Activated naive CD8-positive, alpha-beta T cell treated with anti-CD3 and anti-CD28 coated beads, Interleukin-2, amount 10 ng/mL, durations not matched to agents 7 days and 5 days (primary cell): ENCODE results near the gene SLC24A5. TPM values are rescaled to one million over a fixed set of nuclear protein-coding genes. Genes with fewer than 3 reads are reported as not detected.

Source experiments
- ATAC-seq: fragments of 150-1000 bp; cut with Tn5 transposase; one replicate; pipeline ENCODE4 v1.10.0; 2021; ENCODE audit warnings: low read depth, moderate library complexity
- POLR2A ChIA-PET: fragments of 350-600 bp; sonication (Branson Sonifier 250); formaldehyde crosslinking; loops from one replicate; lab custom pipeline; 2021; ENCODE audit warnings: antibody characterized with exemption; lab: Charles Lee
- DNase-seq: peaks from one replicate; pipeline ENCODE4 v3.0.0; 2021
- H3K27ac Mint-ChIP-seq: one replicate; pipeline ENCODE4 v1.8.0; 2022; ENCODE audit warnings: mild to moderate bottlenecking, mixed read lengths
- H3K27me3 Mint-ChIP-seq: one replicate; pipeline ENCODE4 v1.8.0; 2022; ENCODE audit warnings: mild to moderate bottlenecking, moderate library complexity, mixed read lengths
- H3K36me3 Mint-ChIP-seq: one replicate; pipeline ENCODE4 v1.8.0; 2021; ENCODE audit warnings: mild to moderate bottlenecking, mixed read lengths
- H3K4me1 Mint-ChIP-seq: one replicate; pipeline ENCODE4 v1.8.0; 2021; ENCODE audit warnings: mixed read lengths
- H3K4me3 Mint-ChIP-seq: one replicate; pipeline ENCODE4 v1.8.0; 2022; ENCODE audit warnings: mild to moderate bottlenecking, moderate library complexity, mixed read lengths
- H3K9me3 Mint-ChIP-seq: one replicate; pipeline ENCODE4 v1.8.0; 2021; ENCODE audit warnings: mixed read lengths
- total RNA-seq, 2 experiments: library from RNA; stranded (reverse); gene quantifications; one replicate each; pipeline ENCODE4 v1.2.3, GENCODE V29; 2021

The SLC24A5 gene
- total RNA-seq, 2 experiments from 2014 or later: not detected

- Mint-ChIP-seq H3K4me3 (no peak overlapping the region), H3K27ac (no peak overlapping the region), H3K36me3 (no peaks in the 10 kb centered on the region), H3K4me1 (no peaks in the 10 kb centered on the region), H3K9me3 (peaks cover 4% of the 10 kb centered on the region), H3K27me3 (peaks cover 8% of the 10 kb centered on the region)
- ATAC-seq (no peak), DNase-seq (no peak)
- POLR2A ChIA-PET: no interaction called here
Observed at GRCh38 chr15:48096355-48096786, 24.4 kb upstream of the SLC24A5 start.

- Mint-ChIP-seq H3K9me3 (peaks cover 4% of the 10 kb centered on the region), H3K4me1 (no peaks in the 10 kb centered on the region), H3K27ac (no peak overlapping the region), H3K27me3 (peaks cover 8% of the 10 kb centered on the region), H3K36me3 (no peaks in the 10 kb centered on the region), H3K4me3 (no peak overlapping the region)
- ATAC-seq (no peak), DNase-seq (no peak)
- POLR2A ChIA-PET: no interaction called here
Observed at GRCh38 chr15:48096813-48097212, 24.0 kb upstream of the SLC24A5 start.

- Mint-ChIP-seq H3K36me3 (no peaks in the 10 kb centered on the region), H3K27me3 (peaks cover 8% of the 10 kb centered on the region), H3K27ac (no peak overlapping the region), H3K4me3 (no peak overlapping the region), H3K4me1 (no peaks in the 10 kb centered on the region), H3K9me3 (peaks cover 4% of the 10 kb centered on the region)
- ATAC-seq: no peak
- POLR2A ChIA-PET: no interaction called here
- DNase-seq: no peak
Observed at GRCh38 chr15:48097264-48097663, 23.5 kb upstream of the SLC24A5 start.

GRCh38 chr15:48101376-48101961 is 19.3 kb upstream of the SLC24A5 start:
- ATAC-seq: no peak
- POLR2A ChIA-PET: no interaction called here
- H3K27me3 Mint-ChIP-seq: peaks cover 7% of the 10 kb centered on the region
- no peak overlapping the region for H3K4me3 Mint-ChIP-seq
- H3K4me1 Mint-ChIP-seq: no peaks in the 10 kb centered on the region
- no peak for DNase-seq
- no peaks in the 10 kb centered on the region for H3K36me3 Mint-ChIP-seq
- H3K9me3 Mint-ChIP-seq: no peaks in the 10 kb centered on the region
- H3K27ac Mint-ChIP-seq: no peak overlapping the region

GRCh38 chr15:48102167-48102566 is 18.6 kb upstream of the SLC24A5 start:
- ATAC-seq (no peak), DNase-seq (no peak)
- Mint-ChIP-seq H3K27ac (no peak overlapping the region), H3K27me3 (peaks cover 12% of the 10 kb centered on the region), H3K4me1 (no peaks in the 10 kb centered on the region), H3K36me3 (no peaks in the 10 kb centered on the region), H3K9me3 (no peaks in the 10 kb centered on the region), H3K4me3 (no peak overlapping the region)
- POLR2A ChIA-PET: no interaction called here

- Mint-ChIP-seq H3K27me3 (peaks cover 18% of the 10 kb centered on the region), H3K27ac (no peak overlapping the region), H3K4me1 (no peaks in the 10 kb centered on the region), H3K36me3 (no peaks in the 10 kb centered on the region), H3K9me3 (no peaks in the 10 kb centered on the region), H3K4me3 (no peak overlapping the region)
- ATAC-seq (no peak), DNase-seq (no peak)
- POLR2A ChIA-PET: no interaction called here
Observed at GRCh38 chr15:48103647-48104046, 17.1 kb upstream of the SLC24A5 start.

GRCh38 chr15:48105936-48106335 is 14.9 kb upstream of the SLC24A5 start:
- Mint-ChIP-seq H3K27me3 (peaks cover 21% of the 10 kb centered on the region), H3K9me3 (no peaks in the 10 kb centered on the region), H3K36me3 (no peaks in the 10 kb centered on the region), H3K4me3 (no peak overlapping the region), H3K27ac (no peak overlapping the region), H3K4me1 (no peaks in the 10 kb centered on the region)
- DNase-seq (no peak), ATAC-seq (no peak)
- POLR2A ChIA-PET: no interaction called here

GRCh38 chr15:48109212-48109611 is 11.6 kb upstream of the SLC24A5 start:
- H3K4me3 Mint-ChIP-seq: no peak overlapping the region
- no peaks in the 10 kb centered on the region for H3K4me1 Mint-ChIP-seq
- POLR2A ChIA-PET: no interaction called here
- no peak for ATAC-seq
- no peaks in the 10 kb centered on the region for H3K9me3 Mint-ChIP-seq
- H3K27me3 Mint-ChIP-seq: peaks cover 19% of the 10 kb centered on the region
- no peaks in the 10 kb centered on the region for H3K36me3 Mint-ChIP-seq
- no peak overlapping the region for H3K27ac Mint-ChIP-seq
- no peak for DNase-seq

GRCh38 chr15:48109856-48110531 is 10.8 kb upstream of the SLC24A5 start:
- Mint-ChIP-seq H3K27ac (no peak overlapping the region), H3K36me3 (no peaks in the 10 kb centered on the region)

GRCh38 chr15:48112242-48112641 is 8.5 kb upstream of the SLC24A5 start:
- no peaks in the 10 kb centered on the region for H3K9me3 Mint-ChIP-seq
- peaks cover 18% of the 10 kb centered on the region for H3K27me3 Mint-ChIP-seq
- H3K4me1 Mint-ChIP-seq: no peaks in the 10 kb centered on the region
- DNase-seq: no peak
- no peaks in the 10 kb centered on the region for H3K36me3 Mint-ChIP-seq
- no peak overlapping the region for H3K4me3 Mint-ChIP-seq
- POLR2A ChIA-PET: no interaction called here
- H3K27ac Mint-ChIP-seq: no peak overlapping the region
- ATAC-seq: no peak

More at GRCh38 chr15:48109856-48110531, 10.8 kb upstream of the SLC24A5 start:
- POLR2A ChIA-PET: no interaction called here
- peaks cover 19% of the 10 kb centered on the region for H3K27me3 Mint-ChIP-seq
- no peaks in the 10 kb centered on the region for H3K9me3 Mint-ChIP-seq
- ATAC-seq (no peak), DNase-seq (no peak)
- no peaks in the 10 kb centered on the region for H3K4me1 Mint-ChIP-seq
- H3K4me3 Mint-ChIP-seq: no peak overlapping the region

- ATAC-seq (no peak), DNase-seq (no peak)
- Mint-ChIP-seq H3K27me3 (peaks cover 28% of the 10 kb centered on the region), H3K9me3 (no peaks in the 10 kb centered on the region), H3K27ac (no peak overlapping the region), H3K4me1 (no peaks in the 10 kb centered on the region), H3K36me3 (no peaks in the 10 kb centered on the region), H3K4me3 (no peak overlapping the region)
- POLR2A ChIA-PET: no interaction called here
Observed at GRCh38 chr15:48119277-48119676, 1.5 kb upstream of the SLC24A5 start.

GRCh38 chr15:48121849-48122248 is 1.1 kb downstream of the SLC24A5 start:
- no peak overlapping the region for H3K4me3 Mint-ChIP-seq
- H3K9me3 Mint-ChIP-seq: no peaks in the 10 kb centered on the region
- DNase-seq (no peak), ATAC-seq (no peak)
- no peak overlapping the region for H3K27ac Mint-ChIP-seq
- no peaks in the 10 kb centered on the region for H3K4me1 Mint-ChIP-seq
- no peaks in the 10 kb centered on the region for H3K36me3 Mint-ChIP-seq
- peaks cover 32% of the 10 kb centered on the region for H3K27me3 Mint-ChIP-seq
- POLR2A ChIA-PET: no interaction called here

GRCh38 chr15:48126667-48127355 is 6.0 kb downstream of the SLC24A5 start:
- POLR2A ChIA-PET: no interaction called here
- H3K27ac Mint-ChIP-seq: no peak overlapping the region
- DNase-seq: no peak

GRCh38 chr15:48131324-48131723 is 10.5 kb downstream of the SLC24A5 start:
- peaks cover 6% of the 10 kb centered on the region for H3K27me3 Mint-ChIP-seq
- no peak for DNase-seq
- H3K4me3 Mint-ChIP-seq: no peak overlapping the region
- no peak for ATAC-seq
- H3K27ac Mint-ChIP-seq: no peak overlapping the region
- POLR2A ChIA-PET: no interaction called here
- H3K9me3 Mint-ChIP-seq: no peaks in the 10 kb centered on the region
- no peaks in the 10 kb centered on the region for H3K4me1 Mint-ChIP-seq
- H3K36me3 Mint-ChIP-seq: no peaks in the 10 kb centered on the region

More at GRCh38 chr15:48126667-48127355, 6.0 kb downstream of the SLC24A5 start:
- H3K4me3 Mint-ChIP-seq: no peak overlapping the region
- no peak for ATAC-seq
- H3K9me3 Mint-ChIP-seq: no peaks in the 10 kb centered on the region
- no peaks in the 10 kb centered on the region for H3K4me1 Mint-ChIP-seq
- H3K36me3 Mint-ChIP-seq: no peaks in the 10 kb centered on the region
- H3K27me3 Mint-ChIP-seq: peaks cover 26% of the 10 kb centered on the region
